ENCODE results near the gene AIPL1. TPM values are rescaled to one million over a fixed set of nuclear protein-coding genes. Genes with fewer than 3 reads are reported as not detected.
A peak's percentile ranks its signal among the peaks of the same experiment; 100 is the strongest.

AIPL1 gene
- total RNA-seq, 1 experiment from 2014 or later, result not detected

DNA sequence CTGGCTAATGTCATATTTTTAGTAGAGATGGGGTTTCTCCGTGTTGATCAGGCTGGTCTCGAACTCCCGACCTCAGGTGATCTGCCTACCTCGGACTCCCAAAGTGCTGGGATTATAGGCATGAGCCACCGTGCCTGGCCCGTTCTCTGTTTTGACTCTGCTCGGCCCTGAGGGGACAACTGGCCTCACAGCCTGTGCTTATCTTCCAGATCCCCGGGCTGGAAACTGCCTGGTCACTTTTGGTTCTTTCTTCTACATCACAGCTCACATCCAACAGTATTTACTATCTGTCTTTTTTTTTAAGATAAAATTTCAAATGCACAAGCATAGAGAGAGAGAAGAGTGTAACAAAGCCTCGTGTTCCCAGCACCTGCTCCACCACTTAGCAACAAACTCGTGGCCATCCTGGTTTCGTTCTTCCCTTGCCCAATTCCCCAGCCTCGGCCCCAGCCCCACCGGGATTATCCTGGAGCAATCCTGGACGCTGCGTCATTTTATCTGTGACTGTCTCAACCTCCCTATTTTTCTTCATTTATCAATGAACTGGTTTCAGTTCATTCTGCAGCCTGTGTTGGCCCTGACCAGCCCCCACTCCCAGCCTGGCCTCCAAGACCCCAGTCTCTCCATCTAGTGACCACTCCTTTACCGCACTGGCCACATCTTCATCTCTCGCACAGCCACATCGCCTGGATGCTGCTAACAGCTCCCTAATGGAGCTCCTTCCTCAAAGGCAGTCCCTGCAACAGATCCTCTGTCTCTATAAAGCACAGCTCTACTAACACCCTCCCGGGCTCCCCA is 30.5 kb upstream of the AIPL1 start:
- DNase-seq (ENCODE audit: low spot score), result no peak

DNA sequence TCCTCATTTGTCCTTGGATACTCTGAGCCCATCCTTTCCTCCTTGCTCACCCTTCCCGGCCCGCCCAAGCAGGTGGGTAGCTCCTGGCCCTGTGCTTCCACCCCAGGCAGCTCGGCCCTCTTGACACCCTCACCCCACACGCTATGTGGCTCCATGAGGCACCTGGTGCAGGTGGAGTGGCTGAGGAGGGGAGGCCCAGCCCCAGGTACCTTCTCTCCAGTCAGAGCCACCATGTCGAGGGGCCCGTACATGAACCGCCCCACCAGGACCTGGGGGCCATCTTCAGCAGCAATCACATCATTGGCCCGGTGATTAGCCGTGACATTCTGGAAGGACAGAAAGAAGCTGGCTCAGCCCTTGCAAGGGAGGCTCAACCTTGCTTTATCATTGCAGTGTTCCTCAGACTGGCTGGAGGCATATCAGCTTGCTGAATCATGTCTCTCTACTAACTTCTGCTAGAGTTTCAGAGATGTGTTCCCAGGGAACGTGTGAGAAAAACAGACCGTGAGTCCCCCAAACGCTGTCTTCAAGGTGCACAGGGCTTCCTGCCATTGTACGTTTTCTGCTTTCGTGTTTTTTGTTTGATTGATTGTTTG is 29.6 kb upstream of the AIPL1 start:
- DNase-seq (ENCODE audit: low spot score), result no peak

DNA sequence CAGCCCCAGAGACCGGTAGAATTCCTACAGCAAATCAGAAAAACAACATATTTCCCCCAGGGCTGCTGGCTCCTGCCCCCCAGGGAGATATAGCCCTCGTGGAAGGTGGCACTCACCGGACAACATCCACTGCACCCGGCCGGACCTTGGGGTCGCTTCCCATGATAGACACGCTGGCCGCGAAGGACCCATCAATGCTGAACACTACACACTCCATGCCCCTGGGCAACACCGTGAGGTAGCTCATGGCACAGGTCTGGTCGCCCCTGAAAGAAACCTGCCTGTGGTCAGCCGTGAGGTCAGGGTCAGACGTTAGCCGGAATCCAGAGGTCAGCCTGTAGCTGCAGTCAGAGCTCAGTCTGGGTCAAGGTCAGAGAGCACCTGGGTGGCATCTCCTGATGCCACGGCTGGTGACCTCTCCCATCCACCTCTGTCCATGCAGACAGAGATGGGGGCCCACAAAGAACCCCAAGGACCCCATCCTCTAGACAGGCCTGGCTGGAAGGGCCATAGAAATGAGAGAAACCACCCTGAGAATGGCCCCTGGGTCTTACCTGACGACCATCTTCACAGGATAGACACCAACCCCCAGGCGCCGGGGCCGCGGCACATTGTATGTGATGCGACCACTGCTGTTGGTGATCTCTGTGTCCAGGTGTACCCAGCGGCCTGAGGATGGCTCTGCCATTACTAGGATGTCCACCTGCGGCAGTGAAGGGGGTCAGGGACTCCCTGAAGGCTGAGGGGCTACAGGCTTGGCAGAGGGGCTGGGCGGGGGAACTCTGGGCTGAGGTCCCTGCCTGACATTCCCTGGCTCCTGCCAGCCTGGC is 28.9 kb upstream of the AIPL1 start:
- DNase-seq (ENCODE audit: low spot score), result no peak

DNA sequence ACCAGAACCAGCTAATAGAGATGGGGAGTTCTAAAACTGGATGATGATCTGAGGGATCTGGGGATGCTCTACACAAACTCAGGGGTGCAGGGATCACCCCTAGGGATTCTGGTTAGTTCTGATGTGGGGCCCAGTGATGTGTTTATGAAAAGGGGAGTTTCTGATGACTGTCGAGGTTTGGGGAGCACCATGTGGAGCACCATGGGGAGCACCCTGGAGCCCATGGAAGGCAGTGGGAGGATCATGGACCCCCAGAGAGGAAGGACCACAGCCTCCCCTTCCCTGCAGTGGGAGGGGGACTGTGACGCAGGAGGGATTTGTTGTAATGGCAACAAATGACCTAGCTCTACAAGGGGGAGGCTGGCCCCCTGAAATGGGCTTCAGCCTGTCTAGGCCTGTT is 27.8 kb upstream of the AIPL1 start:
- no peak for DNase-seq (ENCODE audit: low spot score)

DNA sequence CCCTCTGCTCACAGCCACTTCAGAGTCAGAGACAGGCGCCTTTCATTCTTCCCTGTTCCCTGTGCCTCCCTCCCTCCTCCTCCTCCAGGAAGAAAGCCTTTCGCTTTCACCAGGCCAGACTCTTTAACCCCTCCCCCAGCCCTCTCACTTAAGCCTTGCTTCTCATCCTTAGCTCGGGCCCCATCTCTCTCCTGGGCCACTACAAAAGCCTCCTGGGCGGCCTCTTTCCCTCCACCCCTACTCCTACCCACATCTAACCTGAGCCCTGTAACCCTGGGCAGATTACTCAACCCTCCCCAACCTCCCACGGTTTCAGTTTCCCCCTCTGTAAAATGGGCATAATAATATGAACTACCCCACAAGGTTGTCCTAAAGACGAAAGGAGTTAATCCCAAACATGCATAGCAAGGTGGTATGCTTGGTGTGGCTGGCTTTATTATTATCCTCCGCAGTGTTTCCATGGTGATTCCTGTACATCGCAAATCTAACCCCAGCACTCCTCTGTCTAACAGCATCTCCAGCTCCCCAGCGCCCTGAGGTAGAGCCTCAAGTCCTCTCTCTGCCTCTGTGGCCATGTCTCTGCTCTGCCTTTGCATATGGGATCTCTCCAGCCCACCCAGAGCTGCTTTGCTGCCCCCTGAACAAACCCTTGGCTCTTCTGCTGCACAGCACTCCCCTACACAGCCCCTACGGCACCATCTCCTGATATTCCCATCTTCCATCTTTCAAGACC is 27.0 kb upstream of the AIPL1 start:
- no peak for DNase-seq (ENCODE audit: low spot score)

DNA sequence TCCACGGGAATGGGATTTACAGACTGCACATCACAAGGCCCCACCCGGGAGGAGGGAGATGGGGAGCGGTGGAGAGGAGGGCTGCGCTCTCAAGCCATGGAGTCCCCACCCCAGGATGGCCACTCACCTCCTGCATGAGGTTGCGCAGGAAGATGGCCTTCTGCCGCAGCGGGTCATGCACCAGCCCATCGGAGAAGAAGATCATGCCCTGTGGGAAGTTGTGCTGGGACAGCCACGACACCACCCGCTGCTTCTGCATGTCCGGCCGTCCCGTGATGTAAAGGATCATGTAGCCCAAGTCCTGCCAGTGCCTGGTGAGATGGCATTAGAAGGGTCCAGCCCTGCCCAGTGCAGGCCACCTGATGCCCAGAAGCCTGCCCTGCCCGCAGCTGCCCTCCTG is 26.3 kb upstream of the AIPL1 start:
- no peak for DNase-seq (ENCODE audit: low spot score)

DNA sequence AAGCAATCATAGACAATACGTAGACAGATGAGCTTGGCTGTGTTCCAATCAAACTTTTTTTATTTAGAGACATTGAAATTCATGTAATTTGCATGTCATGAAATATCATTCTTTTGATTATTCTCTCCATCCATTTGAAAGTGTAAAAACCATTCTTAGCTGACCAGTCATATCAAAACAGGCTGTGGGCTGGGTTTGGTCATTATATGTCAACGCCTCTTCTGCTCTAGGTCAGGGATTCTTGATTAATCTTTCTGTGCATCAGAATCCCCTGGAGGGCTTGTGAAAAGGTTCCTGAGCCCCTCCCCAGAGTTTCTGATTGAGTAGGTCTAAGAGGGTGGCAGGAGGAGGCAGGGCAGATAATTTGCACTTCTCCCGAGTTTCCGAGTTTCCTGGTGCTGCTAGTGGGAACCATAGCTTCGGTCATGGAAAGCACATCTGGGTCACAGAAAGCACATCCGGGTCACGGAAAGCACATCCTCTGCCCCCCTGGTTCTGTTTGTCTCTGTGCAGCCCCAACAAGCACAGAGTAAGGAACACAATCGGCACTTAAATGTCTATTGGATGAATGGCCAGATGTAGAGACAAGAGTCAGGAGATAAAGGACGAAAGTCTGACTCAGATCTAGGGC is 25.7 kb upstream of the AIPL1 start:
- DNase-seq (ENCODE audit: low spot score), result no peak

DNA sequence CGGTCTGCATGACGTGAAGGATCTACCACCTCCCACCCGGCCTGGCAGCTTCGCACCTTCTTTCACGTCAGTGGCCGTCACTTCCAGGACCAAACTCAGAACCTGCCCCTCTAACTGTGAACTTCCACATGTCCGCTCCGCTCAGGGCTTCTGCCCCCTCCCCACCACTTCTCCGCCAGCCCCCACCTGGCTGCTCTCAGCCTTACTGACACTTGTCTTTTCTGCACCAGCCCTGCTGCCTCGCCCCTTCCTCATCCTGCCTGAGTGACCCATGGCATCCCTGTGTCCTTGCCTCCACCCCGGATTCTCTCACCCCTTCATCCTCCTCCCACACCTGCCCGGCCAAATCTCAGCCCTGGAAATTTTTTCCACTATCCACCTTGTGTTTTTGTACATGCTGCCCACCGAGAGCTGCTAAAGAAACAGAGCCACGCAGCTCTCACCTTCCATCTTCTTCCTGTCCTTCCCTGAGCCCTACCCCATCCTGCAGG is 23.6 kb upstream of the AIPL1 start:
- no peak for DNase-seq (ENCODE audit: low spot score)

DNA sequence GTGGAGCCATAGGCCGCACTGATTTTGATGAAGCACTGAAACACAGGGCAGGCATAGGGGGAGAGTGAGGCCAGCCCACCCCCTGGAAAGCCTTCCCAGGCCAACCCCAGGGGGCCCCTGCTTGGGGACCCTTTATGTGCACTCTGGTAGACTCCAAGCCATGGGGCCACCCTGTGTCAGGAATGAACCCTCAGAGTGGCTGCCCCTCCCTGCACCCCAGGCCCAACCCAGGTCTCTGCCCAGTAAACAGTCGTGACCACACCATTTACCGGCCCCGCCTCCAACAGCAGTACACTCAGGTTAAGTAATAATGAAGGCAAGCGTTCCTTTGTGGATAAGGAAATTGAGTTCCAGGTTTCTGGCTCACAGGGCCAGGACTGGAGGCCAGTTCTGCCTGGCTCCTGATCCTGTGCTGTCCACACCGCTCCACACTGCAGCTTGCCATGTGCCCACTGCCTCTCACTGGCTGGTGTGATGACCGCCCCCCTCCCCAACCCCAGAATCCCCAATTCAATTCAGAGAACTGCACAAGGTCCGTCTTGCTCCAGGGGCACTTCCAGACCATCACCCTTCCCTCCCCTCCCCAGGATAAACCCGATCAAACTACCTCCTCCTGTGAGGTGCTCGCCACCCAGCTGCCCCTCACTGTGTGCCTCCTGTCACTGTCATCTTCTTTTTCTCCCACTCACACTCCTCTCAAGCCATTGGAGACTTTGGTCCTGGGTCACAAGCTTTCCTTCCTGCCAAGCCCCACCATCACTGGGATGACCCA is 23.0 kb upstream of the AIPL1 start:
- DNase-seq (ENCODE audit: low spot score), result peak; percentile 11

DNA sequence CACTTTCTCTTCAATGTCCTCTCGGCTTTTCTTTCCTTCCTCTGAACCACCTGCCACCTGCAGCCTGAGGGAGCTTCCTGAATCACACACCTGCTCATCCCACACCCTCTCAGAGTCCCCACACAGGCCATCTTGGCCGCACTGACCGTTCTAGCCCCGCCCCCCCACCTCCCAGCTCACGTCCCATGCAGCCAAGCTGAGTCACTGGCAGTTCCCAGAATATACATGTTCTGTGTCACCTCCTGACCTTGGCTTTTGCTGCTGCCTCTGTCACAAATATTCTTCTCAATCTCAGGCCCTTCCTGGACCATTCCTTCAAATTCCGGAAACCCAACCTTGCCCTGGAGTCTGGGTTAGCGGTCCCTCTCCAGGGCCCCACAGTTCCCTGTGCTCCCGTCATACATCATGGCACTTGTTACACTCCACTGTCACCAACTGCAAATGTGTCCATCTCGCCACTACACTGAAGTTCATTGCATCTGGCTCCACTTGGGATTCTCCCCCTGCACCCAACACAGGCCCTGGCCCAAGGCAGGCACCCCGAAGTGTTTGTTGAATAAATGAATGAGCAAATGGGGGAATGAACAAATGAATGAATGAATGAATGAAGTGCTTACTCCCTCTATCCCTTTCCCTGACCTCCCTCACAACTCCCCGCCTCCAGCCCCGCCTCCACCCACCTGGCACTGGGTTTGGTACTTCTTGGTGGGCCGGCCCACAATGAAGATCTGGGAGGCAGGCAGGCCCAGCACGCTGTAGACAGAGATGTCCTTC is 22.2 kb upstream of the AIPL1 start:
- peak; percentile 48 for DNase-seq (ENCODE audit: low spot score)

DNA sequence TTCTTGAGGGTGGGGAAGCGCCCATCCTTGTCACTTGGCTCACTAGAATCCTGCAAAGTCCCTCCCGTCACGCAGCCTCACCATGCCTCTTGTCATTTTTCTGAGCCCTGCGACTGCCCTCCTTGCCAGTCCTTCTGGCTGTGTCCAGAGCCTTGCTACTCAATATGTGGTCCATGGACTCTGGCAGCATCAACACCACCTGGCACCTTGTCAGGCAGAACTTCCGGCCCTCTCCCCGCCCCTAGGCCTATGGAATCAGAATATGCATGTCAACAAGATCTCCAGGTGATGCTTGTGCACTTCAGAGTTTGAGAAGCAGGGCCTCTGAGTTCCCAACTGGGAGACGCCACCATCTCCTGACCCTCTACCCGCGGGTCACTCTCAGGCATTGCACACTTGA is 21.4 kb upstream of the AIPL1 start:
- DNase-seq (ENCODE audit: low spot score), result no peak

DNA sequence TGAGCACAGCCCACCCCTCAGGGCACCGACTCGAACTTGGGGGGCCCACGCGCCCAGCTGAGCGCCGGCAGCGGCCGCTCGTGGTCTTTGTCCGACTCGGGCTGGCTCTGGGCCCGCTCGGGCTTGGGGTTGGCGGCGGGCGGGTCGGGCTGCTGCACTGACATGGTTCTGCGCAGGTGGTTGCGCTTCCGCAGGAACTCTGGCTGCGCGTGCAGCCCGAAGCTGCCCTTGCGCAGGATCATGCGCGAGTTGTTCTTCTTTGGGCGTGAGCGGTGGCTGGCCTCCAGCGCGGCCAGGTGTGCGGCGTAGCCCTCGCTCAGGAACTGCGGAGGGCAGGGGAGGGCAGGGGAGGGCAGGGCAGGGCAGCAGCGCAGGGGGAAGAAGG is 20.4 kb upstream of the AIPL1 start:
- DNase-seq (ENCODE audit: low spot score), result no peak

DNA sequence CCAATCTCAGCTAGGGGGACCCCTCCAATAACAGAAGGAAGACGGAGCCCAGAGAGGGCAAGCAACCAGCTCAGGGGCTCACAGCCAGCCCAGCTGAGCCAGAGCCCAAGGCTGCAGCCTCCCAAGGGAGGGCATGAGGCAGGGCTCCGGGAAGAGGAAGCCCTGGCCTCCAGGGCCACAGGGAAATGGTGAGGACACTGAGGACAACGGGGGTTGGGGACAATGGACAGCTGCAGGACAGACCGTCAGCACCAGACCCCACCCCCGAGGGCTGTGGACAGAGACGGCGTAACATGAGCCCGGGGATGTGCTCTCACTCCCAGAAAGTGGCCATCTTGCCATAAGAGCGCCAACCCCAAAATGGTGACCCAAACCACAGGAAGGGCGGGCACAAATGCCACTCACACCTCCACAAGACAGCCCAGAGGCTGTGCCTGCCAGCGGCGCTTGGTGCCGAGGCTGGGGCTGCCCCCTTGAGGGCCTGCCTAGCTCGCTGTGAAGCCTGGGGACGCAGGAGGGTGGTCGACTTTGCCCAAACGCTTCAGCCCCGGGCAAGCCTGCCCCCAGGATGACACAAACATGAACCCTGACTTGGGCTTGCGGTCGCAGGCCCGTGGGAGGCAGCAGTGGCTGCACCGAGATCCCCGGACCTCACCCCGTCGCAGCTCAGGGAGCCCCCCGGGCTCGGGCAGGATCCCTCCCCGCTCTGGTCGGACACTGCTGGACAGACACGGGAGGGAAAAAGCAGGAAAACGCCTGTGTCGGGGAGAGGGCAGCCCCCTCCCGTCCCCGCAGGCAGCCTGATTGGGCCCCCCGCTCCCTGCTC is 19.8 kb upstream of the AIPL1 start:
- no peak for DNase-seq (ENCODE audit: low spot score)

DNA sequence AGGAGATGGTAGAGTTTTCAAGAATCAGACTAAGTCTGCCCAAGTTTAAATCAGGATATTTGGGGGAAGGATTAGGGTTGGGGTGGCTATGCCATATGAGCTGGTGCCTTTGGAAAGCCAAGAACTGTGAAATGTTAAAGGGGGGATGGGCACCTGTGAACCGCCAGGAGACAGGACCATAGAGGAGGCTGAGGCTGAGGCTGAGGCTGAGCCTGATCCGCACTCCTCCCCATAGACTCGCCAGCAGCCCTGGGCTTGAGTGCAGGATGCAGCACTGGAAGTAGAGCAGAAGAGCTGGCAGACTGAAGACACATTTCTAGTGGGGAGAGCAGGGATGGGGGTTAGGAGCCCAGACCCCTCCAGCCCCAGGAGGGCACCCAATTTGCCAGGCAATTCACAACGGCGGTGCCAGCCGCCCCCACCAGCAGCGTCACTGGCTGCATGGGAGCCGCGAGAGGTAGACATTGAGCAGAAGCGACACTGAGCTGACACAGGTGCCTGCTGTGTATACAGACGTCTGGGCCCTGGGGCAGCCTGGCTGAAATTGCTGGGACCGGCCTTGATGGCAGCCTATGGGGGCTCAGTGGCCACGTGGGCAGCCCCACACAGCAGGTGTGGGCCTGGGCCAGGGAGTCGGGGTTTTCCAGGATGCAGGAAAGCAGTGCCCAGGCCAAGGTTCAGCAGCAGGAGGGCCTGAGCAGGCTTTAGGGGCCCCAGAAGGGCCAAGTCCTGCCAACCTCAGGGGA is 18.5 kb upstream of the AIPL1 start:
- DNase-seq (ENCODE audit: low spot score), result no peak

DNA sequence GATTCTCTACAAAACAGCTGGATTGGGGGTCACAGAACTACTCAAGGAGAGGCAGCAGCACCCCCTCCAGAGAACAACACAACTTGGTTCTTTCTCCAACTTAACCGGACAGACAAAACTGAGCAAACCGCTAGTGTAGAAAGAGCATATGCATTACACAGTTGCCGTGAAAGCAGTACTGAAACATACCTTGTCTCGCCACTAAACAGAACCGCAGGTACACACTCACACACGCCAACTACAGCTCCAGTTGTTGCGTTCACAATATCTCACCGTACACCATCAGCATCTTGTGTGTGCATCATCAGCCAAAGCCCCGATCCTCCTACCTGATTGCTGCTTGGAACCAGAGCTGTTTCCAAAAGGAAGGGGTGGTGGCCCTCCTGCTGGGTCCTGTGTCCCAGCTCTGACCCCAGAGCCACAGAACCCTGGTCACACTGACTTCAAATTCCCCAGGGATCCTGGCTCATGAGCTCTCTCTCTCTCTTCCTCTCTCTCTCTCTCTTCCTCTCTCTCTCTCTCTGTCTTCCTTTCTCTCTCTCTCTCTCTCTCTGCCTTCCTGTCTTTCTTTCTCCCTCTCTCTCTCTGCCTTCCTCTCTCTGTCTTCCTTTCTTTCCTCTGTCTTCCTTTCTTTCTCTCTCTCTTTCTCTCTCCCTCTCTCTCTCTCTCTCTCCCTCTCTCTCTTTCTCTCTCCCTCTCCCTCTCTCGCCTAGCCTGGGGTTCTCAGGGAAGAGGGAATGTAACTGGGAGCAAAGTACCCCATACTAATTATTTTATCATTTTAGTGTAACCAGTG is 17.7 kb upstream of the AIPL1 start:
- DNase-seq (ENCODE audit: low spot score), result no peak

DNA sequence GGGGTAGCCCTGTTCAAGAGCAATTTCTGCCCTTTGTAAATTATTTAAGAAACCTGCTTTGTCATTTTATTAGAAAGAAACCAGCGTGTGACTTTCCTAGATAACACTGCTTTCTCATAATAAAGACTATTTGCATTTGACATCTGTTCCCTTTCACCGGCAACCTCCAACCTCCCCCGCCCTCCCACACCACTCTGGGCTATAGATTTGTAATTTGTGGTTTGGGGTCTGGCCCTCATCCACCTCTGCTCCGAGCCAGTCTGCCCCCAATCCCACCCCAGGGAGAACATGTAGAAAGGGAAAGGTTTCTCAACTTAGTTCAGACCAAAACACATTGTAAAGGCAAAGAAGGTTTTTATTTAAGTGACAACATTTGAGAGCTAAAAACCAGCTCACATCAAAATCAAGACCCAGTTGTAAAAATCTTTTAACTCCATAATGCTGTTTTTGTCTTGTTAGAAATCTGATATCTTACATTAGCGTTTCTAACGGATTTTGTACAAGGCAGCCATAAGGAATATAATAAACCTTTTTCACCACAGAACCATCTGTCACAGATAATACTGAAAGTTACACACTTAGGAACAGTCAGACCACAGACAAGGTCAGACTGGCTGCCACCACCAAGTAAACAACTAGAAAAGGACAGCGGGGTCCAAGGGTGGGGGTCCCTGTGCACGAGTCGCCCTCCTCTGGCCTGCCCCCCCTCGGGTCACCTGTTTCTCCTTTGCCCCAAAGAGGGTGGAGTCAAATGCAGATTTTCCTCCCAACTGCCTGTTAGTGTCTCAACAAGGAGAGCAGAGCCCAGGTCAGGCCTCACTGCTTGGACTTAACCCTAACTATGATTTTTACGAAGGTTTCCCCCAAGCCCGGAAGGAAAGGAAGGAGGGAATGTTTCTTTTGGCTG is 16.3 kb upstream of the AIPL1 start:
- DNase-seq (ENCODE audit: low spot score), result no peak
